ENCODE measurements around the gene STK32C.
"Not testable (repeated sequence)": the region's sequence is repeated elsewhere in the genome, so short reads cannot be mapped to it uniquely, and the experiment has no call there.

STK32C gene

DNA sequence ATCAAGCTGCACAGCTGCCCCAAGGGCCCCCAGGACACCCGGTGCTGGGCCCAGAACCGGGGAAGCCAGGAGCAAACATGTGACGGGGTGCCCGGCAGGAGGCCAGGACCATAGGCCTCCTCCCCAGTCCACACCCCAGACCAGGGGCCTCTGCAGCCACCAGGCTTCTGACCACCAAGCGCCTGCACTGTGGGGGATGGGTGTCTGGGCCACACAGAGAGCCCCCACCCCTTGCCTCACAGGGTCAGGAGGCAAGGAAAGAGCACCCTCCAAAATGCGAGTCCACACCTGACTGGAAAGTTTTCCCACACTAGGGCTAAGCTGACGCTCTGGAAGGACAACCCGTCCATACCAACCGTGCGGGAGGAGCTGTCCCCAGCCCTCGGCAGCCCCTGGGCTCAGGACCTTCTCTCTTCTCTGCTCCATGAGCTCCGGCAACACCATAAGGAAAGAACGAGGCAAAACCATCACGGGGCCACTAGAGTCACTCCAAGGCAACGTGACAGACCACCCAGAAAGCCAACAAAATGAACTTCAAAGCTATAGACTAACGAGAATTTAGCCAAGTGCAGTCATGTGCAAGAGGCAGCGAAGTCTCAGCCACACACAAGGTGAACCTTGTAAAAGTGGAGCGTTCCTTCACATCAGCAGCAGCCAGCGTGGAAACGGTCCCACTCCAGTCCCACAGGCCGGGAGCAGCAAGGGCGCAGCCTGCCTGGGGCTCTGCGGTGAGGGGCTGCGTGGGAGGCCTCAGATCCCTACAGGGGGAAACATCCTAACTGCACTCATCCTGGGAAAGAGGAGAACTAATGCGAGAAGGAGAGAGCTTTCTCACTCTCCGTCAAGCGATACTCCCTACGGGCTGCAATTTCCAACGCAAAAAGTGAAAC is 5.1 kb downstream of the STK32C start:
- no peak for DNase-seq (ENCODE audit: low read depth in 2 of 3, low spot score in 2 of 3)

DNA sequence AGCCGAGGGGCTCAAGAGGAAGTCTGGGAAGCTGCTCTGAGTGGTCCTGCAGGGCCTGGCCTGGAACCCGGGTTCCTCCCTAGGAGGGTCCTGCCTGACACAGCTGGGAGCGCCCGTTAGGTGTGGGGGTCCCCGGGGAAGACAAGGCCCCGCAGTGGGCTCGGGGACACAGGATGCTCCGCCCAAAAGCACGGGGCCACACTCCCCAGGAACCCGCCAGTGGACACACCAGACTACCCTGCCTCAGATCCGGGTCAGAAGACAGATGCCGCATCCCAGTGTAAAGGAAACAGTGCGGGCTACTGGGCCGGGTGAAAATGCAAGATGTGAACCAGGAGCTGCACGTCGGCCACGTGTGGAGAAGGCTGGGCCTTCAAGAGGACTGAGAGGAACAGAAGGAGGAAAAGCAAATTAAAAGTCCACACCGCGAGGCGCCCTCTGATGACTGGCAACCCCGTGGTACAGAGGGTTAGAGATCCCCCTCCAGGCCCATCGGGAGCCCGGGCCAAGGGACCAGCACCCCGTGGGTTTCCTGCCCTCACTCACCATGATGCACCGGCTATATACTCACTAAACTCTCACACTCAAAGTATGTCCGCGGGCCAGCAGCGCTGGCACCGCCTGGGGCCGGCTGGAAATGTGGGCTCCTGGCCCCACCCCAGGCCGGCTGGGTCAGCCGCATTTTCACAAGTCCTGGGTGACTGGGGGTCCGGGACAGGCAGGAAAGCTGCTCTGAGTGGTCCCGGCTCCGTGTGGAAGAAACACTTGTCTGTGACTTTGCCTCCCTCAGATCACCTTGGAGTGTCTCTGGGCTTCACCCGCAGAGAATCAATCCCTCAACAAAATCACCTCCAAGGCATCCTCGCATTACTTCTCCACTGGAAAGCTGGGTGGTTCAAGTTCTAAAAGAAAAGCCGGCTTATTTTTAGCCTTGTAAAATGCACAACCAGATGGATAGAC is 6.1 kb downstream of the STK32C start:
- no peak for DNase-seq (ENCODE audit: low read depth in 2 of 3, low spot score in 2 of 3)

DNA sequence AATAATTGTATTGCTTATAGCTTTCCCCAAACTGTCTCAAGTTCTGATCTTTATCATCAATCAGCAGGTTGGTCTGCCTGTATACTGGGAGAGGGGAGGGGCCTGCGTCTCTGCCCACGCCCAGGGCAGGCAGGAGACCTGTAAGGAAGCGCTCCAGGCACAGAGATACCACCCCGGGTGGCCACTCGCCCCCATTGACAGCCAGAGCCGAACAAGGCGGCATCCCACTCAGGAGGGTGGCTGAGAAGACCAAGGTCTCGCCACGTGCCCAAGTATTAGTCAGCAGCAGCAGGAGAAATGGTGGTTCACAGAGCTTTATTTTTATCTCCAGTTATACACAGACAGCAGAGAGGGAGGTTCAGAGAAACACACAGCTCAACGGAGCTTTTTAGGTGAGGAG is 7.2 kb downstream of the STK32C start:
- no peak for DNase-seq (ENCODE audit: low read depth in 2 of 3, low spot score in 2 of 3)

DNA sequence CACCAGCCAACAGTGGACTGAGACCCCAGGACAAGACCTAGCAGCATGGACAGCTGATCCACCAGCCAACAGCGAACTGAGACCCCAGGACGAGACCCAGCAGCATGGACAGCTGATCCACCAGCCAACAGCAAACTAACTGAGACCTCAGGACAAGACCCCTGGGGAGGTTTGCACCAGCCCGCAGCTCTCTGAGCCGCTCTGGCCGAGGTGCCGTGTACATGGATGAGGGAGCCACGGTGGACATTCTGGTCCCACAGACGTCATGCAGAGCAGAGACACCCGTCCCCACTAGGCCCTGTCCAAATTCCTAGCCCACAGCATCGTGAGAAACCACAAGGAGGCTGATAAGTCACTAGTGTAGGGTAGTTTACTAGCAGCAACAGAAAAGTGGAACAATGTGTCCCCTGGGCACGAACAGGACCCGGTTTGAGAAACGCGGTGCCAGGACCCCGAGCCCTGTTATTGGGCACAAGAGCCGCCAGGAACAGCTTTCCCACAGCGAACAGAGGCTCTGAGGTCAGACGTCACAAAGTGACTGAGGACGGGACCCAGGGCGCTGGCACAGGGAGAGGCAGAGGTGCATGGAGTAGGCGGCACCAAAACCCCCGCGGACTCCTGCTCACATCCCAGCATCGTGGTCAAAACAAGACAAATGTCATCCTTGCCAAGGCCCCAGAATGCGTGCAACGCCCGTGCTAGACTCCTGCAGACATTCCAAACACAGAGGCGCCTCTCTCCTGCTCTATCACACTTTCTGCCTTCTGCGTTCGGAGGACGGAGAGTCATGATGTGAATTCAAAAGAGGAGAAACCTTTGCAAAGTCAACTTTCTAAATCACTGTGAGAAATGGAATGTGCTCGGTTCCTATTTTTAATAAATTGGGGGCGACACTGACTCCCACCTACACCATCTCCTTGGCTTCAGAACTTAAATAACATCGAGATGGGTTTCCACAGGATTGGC is 8.1 kb downstream of the STK32C start:
- no peak for DNase-seq (ENCODE audit: low read depth in 2 of 3, low spot score in 2 of 3)

DNA sequence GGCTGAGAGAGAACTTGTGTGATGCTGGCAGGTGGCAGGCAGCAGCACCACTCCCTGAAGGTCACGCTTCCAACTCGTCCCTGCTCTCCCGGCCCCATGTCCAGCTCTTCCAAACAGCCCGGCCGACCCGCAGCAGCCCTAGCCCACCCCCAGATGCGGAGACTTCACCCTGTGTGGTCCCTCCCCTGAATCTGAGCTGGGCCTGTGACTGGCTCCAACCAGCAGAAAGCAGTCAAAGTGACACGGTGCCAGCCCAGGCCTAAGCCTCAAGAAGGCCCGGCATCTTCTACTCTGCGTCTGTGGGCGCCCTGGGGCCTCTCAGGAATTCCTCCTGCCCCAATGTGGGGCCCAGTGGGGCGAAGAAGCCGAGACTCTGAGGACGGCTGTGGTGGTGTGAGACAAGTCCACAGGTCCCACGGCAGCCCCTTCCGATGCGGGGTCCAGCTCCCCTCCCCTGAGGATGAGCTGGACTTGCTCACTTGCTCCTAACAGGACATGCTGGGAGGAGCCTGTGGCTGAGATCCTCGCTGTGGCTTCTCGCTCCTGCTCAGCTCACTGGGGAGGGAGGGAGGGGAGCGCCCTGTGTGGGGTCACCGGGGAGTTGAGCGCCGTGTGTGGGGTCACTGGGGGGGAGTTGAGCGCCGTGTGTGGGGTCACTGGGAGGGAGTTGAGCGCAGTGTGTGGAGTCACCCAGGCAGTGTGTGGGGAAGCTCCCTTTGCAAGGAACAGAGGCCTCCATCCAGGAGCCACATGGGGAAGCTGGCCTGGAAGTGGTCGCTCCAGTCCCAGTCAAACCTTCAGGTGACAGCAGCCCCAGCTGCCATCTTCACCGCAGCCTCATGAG is 9.5 kb downstream of the STK32C start:
- no peak for DNase-seq (ENCODE audit: low read depth in 2 of 3, low spot score in 2 of 3)

DNA sequence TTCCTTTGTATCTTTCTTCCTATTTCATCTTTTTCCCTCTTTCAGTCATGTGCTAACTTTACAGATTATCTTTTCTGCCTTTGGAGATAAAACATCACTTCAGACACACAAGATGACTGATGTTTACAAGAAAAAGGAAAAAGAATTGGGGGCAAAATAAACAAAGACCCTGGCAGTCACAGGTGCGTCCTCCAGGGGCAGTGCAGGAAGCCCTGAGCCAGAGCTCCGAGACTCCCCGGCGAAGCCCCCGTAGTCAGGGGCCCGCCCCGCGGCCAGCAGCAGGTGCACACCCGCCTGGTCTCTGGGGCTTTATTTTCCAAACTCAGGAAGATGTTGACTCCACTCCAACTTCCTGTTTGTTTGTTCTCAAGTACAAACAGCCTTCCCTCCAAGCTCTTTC is 10.2 kb downstream of the STK32C start:
- no peak for DNase-seq (ENCODE audit: low read depth in 2 of 3, low spot score in 2 of 3)

DNA sequence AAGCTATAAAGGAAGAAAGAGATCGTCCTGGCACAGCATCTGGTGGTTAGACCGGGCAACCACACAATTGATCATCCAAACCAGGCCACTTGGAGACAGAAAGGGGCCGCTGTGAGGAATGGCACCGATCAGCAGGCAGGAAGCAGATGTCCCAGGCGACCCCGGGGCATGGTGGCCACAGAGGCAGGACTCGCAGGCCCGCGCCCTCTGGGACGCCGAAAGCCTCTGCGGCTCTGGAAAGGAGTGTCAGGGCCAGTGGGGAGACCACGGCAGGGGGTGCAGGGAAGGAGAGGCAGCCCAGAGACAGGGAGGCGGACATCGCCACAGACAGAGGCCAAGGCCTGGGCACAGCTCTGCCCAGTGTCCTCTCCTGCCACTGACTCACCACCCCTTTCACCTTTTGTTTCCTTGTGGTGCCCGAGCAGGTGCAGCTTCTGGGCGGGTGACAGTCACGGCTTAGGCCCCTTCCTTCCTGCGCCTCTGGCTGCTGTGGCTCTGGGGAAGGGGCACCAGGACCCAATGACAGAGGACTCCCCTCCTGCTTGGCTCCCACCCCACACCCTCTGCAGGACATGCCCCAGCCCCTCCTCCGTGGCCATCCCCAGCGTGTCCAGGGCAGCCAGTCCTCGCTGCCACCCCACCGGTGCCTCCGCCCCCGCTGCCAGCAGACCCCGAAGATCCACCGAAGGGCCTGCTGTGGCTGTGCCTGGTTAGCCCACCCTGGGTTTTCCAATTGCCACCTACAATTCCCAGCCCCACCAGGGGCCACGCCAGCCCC is 10.9 kb downstream of the STK32C start:
- no peak for DNase-seq (ENCODE audit: low read depth in 2 of 3, low spot score in 2 of 3)

DNA sequence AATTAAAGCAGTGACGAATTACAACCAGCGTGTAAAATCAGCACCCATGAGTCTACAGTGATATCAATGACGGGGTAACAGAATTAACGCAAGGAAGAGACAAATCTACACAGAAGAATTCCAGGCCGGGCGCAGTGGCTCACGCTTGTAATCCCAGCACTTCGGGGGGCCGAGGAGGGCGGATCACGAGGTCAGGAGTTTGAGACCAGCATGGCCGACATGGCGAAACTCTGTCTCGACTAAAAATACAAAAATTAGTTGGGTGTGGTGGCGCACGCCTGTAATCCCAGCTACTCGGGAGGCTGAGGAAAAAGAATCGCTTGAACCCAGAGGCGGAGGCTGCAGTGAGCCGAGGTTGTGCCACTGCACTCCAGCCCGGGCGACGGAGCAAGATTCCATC is 12.3 kb downstream of the STK32C start:
- not testable (repeated sequence) for DNase-seq (ENCODE audit: low read depth in 2 of 3, low spot score in 2 of 3)

DNA sequence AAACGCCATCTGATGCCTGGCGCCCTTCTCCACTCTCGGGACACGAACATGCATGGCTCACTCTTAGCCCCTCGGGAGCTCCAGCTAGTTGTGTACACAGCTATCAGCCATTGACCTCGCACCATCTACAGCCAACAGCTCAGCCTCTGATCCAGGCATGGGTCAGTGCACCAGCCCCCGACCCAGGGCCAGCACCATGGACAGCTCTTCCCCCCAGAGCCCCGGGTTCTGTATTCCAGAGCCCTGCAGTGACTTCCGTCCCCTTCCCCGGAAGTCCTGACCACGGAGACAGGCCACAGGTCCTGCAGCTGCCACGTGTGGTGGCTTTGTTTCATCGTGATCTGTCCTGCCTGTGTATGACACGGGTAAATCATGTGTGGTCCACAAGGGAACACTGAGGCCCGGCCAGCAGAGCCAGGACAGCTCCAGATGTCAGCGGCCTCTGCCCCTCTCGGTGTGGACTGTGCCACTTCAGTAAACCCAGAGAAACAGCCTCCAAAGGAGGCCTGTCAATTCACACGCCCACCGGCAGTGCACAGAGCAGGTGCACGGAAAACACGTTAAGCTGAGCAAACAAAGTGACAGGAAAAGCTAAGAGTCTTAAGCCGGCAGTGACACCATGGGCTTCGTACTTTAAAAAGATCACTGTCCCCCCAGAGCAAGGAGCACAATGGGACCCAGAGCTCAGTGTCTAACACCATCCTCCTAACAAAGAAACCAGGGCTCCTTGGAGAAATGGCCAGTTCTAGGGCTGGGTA is 13.0 kb downstream of the STK32C start:
- no peak for DNase-seq (ENCODE audit: low read depth in 2 of 3, low spot score in 2 of 3)

DNA sequence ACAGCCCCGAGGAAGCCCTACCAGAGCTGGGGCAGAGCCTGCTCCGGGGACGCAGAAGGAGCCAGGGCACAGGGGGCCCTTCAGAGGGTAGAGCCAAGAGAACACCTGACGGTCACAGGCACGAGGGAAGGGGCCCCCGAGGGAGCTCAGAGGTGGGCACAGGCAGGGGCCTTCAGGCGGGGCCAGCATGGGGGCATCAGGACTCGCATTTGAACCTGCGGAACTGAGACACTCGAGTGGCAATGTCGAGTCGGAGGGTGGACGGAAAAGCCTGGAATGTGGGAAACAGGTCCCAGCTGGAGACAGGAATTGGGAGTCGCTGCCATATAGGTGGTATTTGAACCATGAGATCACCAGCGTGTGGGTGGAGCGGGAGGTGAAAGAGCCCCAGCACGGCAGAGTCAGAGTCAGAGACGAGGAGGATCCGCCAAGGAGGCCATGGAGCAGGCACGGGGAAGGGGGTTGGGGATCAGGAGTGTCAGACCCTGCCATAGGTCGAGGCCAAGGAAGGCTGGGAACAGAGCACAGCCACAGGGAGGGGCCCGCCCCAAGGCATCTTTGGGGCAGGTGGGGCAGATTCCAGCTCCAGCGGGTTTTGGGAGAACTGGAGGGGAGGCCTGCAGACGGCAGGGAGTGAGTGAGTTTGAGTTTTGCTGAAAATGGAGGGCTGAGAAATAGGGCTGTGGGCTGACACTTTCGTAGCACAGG is 13.8 kb downstream of the STK32C start:
- no peak for DNase-seq (ENCODE audit: low read depth in 2 of 3, low spot score in 2 of 3)

DNA sequence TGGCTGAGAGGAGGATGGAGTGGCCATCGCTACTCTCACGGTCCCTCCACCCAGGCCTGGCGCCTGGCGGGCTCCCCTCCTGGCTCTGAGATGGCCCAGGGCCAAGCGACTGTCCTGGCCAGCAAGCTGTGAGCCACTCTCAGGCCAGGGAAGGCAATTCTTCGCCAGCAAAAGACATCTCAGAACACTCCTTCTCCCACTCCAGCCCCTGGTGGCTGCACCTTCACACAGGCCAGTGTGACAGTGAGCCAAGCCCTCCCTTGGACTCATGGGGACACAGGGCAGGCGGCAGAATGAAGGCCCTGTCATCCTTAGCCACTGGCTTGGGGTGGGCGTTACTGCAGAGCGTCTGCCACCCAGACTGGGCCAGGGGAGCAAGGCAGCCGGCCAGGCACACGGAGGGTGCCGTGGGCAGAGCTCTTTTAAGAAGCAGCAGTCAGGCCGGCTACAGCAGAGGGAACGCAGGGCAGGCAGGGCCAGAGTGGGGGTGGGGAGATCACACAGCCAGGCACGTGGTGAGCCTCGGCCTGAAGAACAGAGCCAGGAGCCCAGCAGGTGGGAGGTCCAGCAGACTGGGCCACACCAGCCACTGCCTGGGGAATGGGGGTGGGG is 14.4 kb downstream of the STK32C start:
- DNase-seq (ENCODE audit: low read depth in 2 of 3, low spot score in 2 of 3) = no peak

DNA sequence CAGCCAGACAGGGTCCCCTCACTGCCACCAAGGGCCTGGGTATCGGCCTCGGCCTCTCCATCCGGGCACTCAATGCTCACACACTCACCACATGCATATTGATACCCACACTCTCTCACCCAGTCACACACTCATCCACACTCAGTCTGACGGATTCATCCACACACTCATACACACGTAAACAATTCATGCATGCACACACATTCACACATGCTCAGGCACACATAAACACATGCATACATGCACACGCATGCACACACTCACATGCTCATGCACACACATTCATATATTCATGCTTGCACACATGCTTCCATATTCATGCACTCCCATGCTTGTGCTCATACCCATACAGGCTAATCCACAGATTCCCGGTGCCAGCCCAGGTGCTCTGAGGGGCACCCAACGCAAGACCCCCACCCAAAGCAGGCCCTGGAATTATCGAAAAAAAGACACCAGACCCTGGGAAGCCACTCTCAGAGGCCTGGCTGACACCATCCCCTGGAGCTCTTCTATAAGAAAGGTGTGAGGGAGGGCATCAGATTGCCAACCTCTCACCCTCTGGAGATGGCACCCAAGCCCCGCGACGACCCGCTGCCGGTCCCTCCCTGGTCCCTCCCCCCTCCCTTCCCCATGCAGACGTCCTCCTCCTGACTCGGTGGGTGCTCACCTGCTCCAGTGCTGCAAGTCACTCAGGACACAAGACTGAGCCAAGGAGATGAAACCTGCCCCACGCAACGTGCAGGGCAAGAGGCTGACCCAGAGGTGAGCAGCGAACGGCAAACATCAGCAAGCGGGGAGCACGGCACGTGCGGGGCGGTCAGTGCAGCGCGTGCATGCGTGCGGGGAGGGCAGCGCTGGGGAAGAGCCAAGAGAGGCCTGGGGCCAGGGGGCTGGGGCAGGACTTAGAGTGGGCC is 15.2 kb downstream of the STK32C start:
- DNase-seq (ENCODE audit: low read depth in 2 of 3, low spot score in 2 of 3) = no peak

DNA sequence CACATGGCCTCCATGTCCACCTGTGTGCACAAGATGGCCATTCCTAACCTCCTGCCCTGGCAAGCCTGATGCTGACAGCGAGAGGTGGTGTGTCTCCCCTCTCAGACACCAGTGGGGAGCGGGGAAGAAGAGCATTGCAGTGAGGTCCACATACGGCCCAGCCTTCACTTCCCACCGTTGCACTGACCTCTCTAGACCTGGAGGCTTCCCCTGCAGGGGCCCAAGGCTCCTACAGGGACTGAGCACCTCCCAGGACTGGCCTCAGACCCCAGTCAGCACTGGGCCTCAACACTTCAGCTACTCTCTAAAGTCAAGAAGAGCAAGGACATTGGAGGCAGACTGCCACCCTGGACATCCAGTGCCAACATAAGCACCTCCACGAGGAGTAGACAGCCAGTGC is 15.9 kb downstream of the STK32C start:
- DNase-seq (ENCODE audit: low read depth in 2 of 3, low spot score in 2 of 3) = no peak

DNA sequence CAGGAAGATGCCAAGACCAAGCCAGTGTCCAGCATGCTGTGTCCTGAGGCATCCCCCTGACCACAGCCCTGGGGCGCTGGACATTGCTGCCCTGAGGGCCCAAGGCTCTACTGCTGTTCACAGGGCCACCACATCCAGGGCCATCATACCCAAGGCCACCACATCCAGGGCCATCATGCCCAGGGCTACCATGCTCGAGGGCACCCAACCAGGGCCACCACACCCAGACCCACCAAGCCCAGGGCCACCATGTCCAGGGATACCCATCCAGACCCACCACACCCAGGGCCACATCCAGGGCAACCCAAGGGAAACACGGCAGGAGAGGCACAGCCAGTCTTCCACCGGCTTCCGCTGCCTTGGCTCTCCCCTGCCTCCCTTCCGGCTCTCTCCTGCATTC is 17.1 kb downstream of the STK32C start:
- DNase-seq (ENCODE audit: low read depth in 2 of 3, low spot score in 2 of 3) = no peak

DNA sequence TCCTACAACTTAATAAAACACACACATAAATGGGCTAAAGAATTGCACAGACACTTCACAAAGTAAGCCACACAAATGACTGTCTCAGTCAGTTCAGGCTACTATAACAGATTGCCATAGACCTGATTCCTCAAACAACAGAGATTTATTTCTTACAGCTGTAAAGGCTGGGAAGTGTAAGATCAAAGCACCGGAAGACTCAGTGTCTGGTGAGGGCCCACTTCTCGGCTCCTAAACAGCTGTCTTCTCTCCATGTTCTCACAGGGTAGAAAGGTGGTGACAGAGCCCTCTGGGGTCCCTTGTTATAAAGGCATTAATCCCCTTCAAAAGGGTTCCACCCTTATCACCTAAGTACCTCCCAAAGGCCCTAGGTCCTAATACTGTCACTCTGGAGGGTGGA is 18.3 kb downstream of the STK32C start:
- no peak for DNase-seq (ENCODE audit: low read depth in 2 of 3, low spot score in 2 of 3)

DNA sequence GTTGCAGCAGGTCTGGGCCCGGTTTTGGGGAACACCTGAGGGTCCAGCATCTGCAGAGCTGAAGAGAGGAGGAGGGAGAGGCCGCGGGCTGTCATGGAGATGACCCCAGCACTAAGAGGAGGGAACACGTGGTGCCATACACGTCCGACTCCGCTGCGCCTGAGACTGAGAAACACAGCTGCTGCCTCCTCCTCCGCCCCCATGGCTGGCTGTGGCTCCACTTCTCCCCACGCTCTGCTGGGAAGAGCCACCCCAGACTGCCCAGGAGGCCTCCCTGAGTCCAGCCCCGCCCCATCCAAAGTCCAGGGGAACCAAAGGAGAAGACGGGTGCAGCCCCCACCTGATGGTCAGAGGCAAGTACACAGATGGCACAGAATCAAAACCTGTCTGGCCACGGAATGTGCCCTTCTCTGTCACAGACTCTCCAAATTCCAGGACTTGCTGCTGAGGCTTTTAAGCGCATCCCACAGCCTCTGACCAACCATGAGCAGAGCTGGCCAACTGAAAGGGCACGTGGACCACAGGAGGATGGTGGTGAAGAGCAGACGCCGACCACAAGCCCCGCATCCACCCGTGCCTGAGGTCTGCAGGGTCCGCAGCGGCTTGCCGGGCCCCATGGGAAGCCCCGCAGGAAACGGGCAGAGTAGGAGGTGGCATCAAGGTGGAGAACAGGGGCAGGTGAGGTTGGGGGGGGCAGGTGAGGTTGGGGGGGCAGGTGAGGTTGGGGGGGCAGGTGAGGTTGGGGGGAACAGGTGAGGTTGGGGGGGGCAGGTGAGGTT is 24.0 kb downstream of the STK32C start:
- no peak for DNase-seq (ENCODE audit: low read depth in 2 of 3, low spot score in 2 of 3)
